Measurements from ENCODE around the gene E2F1.
"Not testable (repeated sequence)": the region's sequence is repeated elsewhere in the genome, so short reads cannot be mapped to it uniquely, and the experiment has no call there.

The E2F1 gene

GRCh38 chr20:33710681-33711445 is 24.7 kb upstream of the E2F1 start:
- DNase-seq (ENCODE audit: low read depth) = no peak

- DNase-seq (ENCODE audit: low read depth) = no peak
Measured at GRCh38 chr20:33709905-33710541, 23.8 kb upstream of the E2F1 start.

GRCh38 chr20:33709398-33709797 is 23.2 kb upstream of the E2F1 start:
- DNase-seq (ENCODE audit: low read depth) = no peak

GRCh38 chr20:33707668-33708067 is 21.5 kb upstream of the E2F1 start:
- DNase-seq (ENCODE audit: low read depth) = no peak

- no peak for DNase-seq (ENCODE audit: low read depth)
Measured at GRCh38 chr20:33704197-33704924, 18.2 kb upstream of the E2F1 start.

- DNase-seq (ENCODE audit: low read depth) = no peak
Measured at GRCh38 chr20:33703498-33704137, 17.4 kb upstream of the E2F1 start.

- no peak for DNase-seq (ENCODE audit: low read depth)
Measured at GRCh38 chr20:33702861-33703260, 16.7 kb upstream of the E2F1 start.

GRCh38 chr20:33701629-33702450 is 15.7 kb upstream of the E2F1 start:
- DNase-seq (ENCODE audit: low read depth) = no peak

- not testable (repeated sequence) for DNase-seq (ENCODE audit: low read depth)
Measured at GRCh38 chr20:33700696-33701441, 14.7 kb upstream of the E2F1 start.

- not testable (repeated sequence) for DNase-seq (ENCODE audit: low read depth)
Measured at GRCh38 chr20:33698966-33699365, 12.8 kb upstream of the E2F1 start.

GRCh38 chr20:33697129-33697528 is 10.9 kb upstream of the E2F1 start:
- DNase-seq (ENCODE audit: low read depth) = no peak

- DNase-seq (ENCODE audit: low read depth) = no peak
Measured at GRCh38 chr20:33696448-33696847, 10.3 kb upstream of the E2F1 start.

- no peak for DNase-seq (ENCODE audit: low read depth)
Measured at GRCh38 chr20:33694639-33695012, 8.4 kb upstream of the E2F1 start.

- DNase-seq (ENCODE audit: low read depth) = no peak
Measured at GRCh38 chr20:33693741-33694638, 7.8 kb upstream of the E2F1 start.

- DNase-seq (ENCODE audit: low read depth) = no peak
Measured at GRCh38 chr20:33693289-33693688, 7.1 kb upstream of the E2F1 start.

GRCh38 chr20:33689973-33690372 is 3.8 kb upstream of the E2F1 start:
- peak; percentile 38 for DNase-seq (ENCODE audit: low read depth)

GRCh38 chr20:33689493-33689892 is 3.3 kb upstream of the E2F1 start:
- DNase-seq (ENCODE audit: low read depth) = no peak

GRCh38 chr20:33688938-33689424 is 2.8 kb upstream of the E2F1 start:
- DNase-seq (ENCODE audit: low read depth) = no peak

- no peak for DNase-seq (ENCODE audit: low read depth)
Measured at GRCh38 chr20:33687993-33688937, 2.1 kb upstream of the E2F1 start.

All from activated T-helper 1 cell treated with Interleukin-2 at 50 U/mL for 16 hours (primary cell).